C4-2B (cell line): Measurements from ENCODE around the gene AGAP1.

Experiments
- H3K27ac ChIP-seq: fragments of 450-650 bp; 2 replicates; pipeline ENCODE4 v1.5.1; 2017
- ZFX ChIP-seq: fragments of 450-650 bp; IDR thresholded peaks from 2 replicates; pipeline ENCODE4 v1.6.1; 2017
- TF ChIP-seq, protein P1 (sequence below): fragments of 450-650 bp; conservative IDR thresholded peaks from 2 replicates; pipeline ENCODE4 v1.5.1; 2017; ENCODE audit warnings: mild to moderate bottlenecking

The AGAP1 gene

DNA sequence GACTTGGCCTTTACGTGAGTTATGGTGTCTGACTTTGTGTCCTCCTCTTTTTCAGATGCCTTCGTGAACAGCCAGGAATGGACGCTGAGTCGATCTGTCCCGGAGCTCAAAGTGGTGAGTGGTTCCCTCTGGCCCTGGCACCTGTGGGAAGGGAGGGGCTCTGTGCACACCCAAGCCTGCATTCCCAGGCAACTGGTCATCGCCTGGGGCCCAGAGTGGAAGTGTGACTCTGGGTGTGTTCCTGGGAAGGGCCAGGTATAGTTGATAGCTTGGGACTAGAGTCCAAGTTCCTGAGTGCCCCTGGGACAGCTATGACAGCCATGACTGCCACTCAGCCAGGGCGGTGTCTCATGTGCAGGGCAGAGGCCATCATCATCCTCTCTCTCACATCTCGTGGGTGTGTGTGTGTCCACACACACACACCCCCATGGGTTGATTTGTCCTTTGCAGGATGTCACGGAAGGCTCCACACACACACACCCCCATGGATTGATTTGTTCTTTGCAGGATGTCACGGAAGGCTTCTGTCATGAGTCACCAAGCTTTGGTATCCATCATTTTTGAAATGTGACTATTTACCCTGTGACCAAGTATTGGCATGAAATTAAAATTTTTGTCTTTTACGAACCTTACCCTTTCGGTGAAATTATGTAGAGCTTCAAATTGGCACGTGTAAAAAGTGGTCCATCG lies 215.4 kb downstream of the AGAP1 start:
- H3K27ac ChIP-seq, result no peak overlapping the region
- no peak for TF ChIP-seq ZFX
- TF ChIP-seq, protein P1, sequence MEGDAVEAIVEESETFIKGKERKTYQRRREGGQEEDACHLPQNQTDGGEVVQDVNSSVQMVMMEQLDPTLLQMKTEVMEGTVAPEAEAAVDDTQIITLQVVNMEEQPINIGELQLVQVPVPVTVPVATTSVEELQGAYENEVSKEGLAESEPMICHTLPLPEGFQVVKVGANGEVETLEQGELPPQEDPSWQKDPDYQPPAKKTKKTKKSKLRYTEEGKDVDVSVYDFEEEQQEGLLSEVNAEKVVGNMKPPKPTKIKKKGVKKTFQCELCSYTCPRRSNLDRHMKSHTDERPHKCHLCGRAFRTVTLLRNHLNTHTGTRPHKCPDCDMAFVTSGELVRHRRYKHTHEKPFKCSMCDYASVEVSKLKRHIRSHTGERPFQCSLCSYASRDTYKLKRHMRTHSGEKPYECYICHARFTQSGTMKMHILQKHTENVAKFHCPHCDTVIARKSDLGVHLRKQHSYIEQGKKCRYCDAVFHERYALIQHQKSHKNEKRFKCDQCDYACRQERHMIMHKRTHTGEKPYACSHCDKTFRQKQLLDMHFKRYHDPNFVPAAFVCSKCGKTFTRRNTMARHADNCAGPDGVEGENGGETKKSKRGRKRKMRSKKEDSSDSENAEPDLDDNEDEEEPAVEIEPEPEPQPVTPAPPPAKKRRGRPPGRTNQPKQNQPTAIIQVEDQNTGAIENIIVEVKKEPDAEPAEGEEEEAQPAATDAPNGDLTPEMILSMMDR, result no peak

GRCh38 chr2:235709969-235710879 lies 216.4 kb downstream of the AGAP1 start:
- TF ChIP-seq, protein P1, result no peak
- no peak for TF ChIP-seq ZFX
- H3K27ac ChIP-seq, result no peak overlapping the region

GRCh38 chr2:235710933-235711332 lies 217.1 kb downstream of the AGAP1 start:
- no peak overlapping the region for H3K27ac ChIP-seq
- TF ChIP-seq, protein P1, result no peak
- no peak for TF ChIP-seq ZFX

DNA sequence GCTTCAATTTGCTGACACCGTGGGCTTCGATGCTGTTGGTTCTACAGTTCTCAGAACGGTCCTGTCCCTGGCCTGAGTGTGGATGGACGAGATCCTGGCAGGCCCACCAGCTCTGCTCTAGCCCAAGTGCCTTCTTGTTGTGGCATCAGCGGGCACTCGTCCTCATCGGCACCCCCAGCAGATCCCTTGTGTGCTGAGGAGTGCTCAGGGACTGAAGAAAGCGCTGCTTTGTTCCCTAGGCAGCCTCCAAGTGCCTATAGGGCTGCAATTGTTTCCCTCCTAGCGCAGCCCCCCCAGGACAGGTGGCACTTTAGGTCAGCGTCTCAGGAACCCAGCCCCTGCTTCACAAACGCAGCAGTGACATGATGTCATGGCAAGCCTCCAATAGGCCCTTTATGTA lies 217.7 kb downstream of the AGAP1 start:
- H3K27ac ChIP-seq, result no peak overlapping the region
- TF ChIP-seq, protein P1, result no peak
- TF ChIP-seq ZFX, result no peak

- TF ChIP-seq, protein P1, result no peak
- TF ChIP-seq ZFX, result no peak
- H3K27ac ChIP-seq, result no peak overlapping the region
Observed at GRCh38 chr2:235712176-235712575, 218.3 kb downstream of the AGAP1 start.

DNA sequence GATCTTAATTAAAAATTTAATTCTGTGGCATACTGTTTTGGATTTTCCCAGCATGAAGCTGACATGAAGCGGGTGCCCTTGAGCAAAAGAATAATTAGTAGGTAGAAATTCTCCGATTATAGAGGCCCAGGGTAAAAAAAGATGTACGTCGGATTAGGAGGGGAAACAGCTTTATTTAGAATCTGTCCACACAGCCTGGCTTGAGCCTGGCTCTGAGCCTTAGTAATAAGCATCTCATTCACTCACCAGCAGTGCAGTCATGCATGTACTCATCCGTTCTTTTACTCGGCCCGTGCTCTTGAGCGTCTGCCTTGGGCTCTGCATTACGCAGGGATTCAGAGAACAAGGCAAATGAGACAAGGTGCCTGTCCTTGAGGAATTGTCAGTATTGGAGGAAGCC lies 219.3 kb downstream of the AGAP1 start:
- TF ChIP-seq, protein P1, result no peak
- TF ChIP-seq ZFX, result no peak

DNA sequence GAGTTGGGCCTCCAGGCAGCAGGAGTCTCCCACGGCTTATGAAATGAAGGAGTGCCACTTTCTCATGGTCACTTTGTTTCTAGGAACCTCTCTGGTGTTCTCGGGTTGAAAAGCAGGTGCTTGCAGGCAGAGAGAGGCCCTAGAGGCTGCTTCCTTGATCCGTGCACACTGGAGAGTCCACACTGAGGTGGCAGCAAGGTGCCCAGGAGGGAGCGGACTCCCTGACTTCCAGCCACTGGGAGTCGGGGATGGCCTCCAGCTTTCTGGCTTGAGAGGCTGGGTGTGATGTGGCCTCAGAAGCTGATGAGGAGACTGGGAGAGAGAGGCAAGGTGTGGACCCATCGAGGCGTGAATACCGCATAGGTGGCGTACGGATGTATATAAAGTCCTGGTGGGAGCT lies 221.8 kb downstream of the AGAP1 start:
- TF ChIP-seq, protein P1, result no peak
- no peak for TF ChIP-seq ZFX
- H3K27ac ChIP-seq, result peak overlapping the region; percentile 5; the same call in 1 of the 2 replicates

More for the DNA sequence above, 219.3 kb downstream of the AGAP1 start:
- H3K27ac ChIP-seq, result no peak overlapping the region
